ENCODE data around the gene SACS. TPM values are rescaled to one million over a fixed set of nuclear protein-coding genes. Genes with fewer than 3 reads are reported as not detected.

The SACS gene
- total and polyA plus RNA-seq, 5 donors, result 4.8 to 23.5 (median 15.0) TPM

DNA sequence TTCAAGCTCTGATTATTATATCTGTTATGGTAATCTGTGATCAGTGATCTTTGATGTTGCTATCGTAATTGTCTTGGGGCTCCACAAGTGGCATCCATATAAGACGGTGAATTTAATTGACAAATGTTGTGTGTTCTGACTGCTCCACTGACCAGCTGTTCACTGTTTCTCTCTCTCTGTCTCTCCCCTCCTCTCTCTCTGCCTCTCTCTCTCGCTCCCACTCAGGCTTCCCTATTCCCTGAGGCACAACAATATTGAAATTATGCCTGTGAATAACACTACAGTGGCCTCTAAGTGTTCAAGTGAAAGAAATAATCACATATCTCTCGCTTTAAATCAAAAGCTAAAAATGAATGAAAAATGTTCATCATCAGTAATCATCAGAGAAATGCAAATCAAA, 4.4 kb upstream of the SACS start:
- DNase-seq (no peak), ATAC-seq (no peak)
- Histone ChIP-seq H3K4me1 (ENCODE audit: control insufficient read depth, insufficient read depth, low read length) (no peaks in the 10 kb centered on the region), H3K9me3 (ENCODE audit: control insufficient read depth, low read length) (no peaks in the 10 kb centered on the region), H3K27me3 (ENCODE audit: control insufficient read depth, insufficient read depth) (no peaks in the 10 kb centered on the region), H3K27ac (ENCODE audit: low read length) (no peak overlapping the region), H3K4me3 (ENCODE audit: low read length) (no peak overlapping the region)
- 81% methylated on average over 4 of the region's 4 CpGs for WGBS
- intact Hi-C loops (cut with DNase I), result no loop called here

DNA sequence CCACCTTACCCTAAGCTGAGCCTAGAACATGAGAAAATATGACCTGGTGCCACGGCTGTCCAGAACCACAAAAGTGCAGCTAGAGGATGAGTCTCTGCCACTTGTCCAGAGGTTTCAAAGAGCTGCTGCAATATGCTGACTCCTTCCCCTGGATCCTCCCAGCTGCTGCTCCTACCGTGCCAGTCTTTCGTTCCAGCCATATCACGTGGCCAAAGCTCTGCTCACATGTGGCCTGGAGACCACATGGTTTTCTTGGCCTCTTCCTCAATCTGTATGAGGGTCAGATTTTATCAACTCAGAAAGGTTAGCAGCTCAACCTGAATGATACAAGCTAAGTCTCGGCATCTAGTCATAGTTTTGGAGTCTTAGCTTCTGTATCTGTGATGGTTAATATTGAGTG, 3.2 kb upstream of the SACS start:
- Histone ChIP-seq H3K27ac (ENCODE audit: low read length) (no peak overlapping the region), H3K27me3 (ENCODE audit: control insufficient read depth, insufficient read depth) (no peaks in the 10 kb centered on the region), H3K9me3 (ENCODE audit: control insufficient read depth, low read length) (no peaks in the 10 kb centered on the region), H3K4me1 (ENCODE audit: control insufficient read depth, insufficient read depth, low read length) (no peaks in the 10 kb centered on the region), H3K4me3 (ENCODE audit: low read length) (no peak overlapping the region)
- DNase-seq, result no peak
- ATAC-seq, result no peak
- intact Hi-C loops (cut with DNase I), result no loop called here
- WGBS, result 86% methylated on average over 5 of the region's 5 CpGs

DNA sequence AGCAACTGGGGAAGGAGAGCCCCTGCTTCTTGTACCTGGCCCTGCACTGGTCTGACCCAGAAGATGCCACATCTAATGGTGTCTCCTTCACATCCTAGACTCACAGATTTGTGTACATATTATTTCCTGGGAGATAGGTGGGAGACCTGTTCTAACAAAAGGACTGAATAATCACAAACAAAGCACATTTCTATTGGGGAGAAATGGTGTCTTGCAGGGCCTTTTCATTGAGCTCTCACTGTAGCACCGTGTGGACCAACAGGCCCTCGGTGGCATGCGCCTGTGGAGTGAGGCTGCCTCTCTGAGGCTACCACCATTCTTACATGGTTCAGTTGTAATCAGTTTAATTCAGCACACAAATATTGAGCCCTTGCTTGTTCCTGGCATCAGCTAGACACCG, 989 bp upstream of the SACS start:
- H3K9me3 ChIP-seq (ENCODE audit: control insufficient read depth, low read length), result no peaks in the 10 kb centered on the region
- H3K4me3 ChIP-seq (ENCODE audit: low read length), result no peak overlapping the region
- intact Hi-C loops (cut with DNase I), result no loop called here
- no peak overlapping the region for H3K27ac ChIP-seq (ENCODE audit: low read length)
- DNase-seq (no peak), ATAC-seq (no peak)
- H3K27me3 ChIP-seq (ENCODE audit: control insufficient read depth, insufficient read depth), result no peaks in the 10 kb centered on the region
- H3K4me1 ChIP-seq (ENCODE audit: control insufficient read depth, insufficient read depth, low read length), result no peaks in the 10 kb centered on the region
- 76% methylated on average over 4 of the region's 4 CpGs for WGBS

DNA sequence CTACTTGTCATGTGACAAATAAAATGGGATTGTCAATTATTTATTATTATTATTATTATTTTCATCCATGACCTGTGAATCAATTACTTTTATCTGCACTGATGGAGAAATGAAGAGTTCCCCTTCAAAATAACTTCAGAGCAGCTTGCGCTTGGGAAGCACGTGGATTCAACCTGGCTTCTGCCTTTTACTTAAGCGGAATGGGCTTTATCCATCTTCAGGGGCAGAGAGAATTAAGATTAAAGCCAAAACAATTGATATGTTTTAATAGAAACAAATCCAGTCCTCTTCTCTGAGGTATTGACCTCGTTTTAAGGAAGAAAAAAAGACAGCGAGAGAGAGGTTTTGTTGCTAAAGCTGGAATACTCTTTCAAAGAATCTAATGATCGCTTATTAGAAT, 876 bp downstream of the SACS start:
- no peak overlapping the region for H3K27ac ChIP-seq (ENCODE audit: low read length)
- no peak for DNase-seq
- no peak for ATAC-seq
- peak overlapping the region; percentile 67 for H3K4me3 ChIP-seq (ENCODE audit: low read length)
- WGBS, result 45% methylated on average over 6 of the region's 6 CpGs
- H3K4me1 ChIP-seq (ENCODE audit: control insufficient read depth, insufficient read depth, low read length), result peaks cover 5% of the 10 kb centered on the region
- no peaks in the 10 kb centered on the region for H3K27me3 ChIP-seq (ENCODE audit: control insufficient read depth, insufficient read depth)
- no peaks in the 10 kb centered on the region for H3K9me3 ChIP-seq (ENCODE audit: control insufficient read depth, low read length)
- intact Hi-C loops (cut with DNase I), result no loop called here

DNA sequence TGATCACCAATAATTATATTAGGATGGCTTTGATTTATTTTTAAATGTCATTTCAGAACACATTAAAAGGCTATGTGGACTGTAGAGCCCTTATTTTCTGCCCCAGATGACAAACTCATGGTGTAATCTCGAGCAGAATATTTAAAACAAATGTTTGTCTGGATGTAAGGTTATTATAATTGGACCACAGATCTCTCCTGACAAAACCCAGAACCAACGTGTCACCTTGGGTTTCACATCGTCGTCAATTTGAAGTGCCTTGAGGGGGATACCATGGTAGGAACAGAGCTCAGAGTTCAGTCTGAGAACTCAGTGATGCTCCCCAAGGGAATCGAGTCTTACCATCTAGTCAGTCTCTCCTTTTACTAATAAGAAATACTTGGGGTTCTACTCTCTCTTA, 2.8 kb downstream of the SACS start:
- H3K27ac ChIP-seq (ENCODE audit: low read length), result no peak overlapping the region
- peaks cover 12% of the 10 kb centered on the region for H3K4me1 ChIP-seq (ENCODE audit: control insufficient read depth, insufficient read depth, low read length)
- H3K27me3 ChIP-seq (ENCODE audit: control insufficient read depth, insufficient read depth), result no peaks in the 10 kb centered on the region
- intact Hi-C loops (cut with DNase I), result no loop called here
- H3K9me3 ChIP-seq (ENCODE audit: control insufficient read depth, low read length), result no peaks in the 10 kb centered on the region
- ATAC-seq (no peak), DNase-seq (no peak)
- WGBS, result 75% methylated on average over 5 of the region's 5 CpGs
- no peak overlapping the region for H3K4me3 ChIP-seq (ENCODE audit: low read length)

DNA sequence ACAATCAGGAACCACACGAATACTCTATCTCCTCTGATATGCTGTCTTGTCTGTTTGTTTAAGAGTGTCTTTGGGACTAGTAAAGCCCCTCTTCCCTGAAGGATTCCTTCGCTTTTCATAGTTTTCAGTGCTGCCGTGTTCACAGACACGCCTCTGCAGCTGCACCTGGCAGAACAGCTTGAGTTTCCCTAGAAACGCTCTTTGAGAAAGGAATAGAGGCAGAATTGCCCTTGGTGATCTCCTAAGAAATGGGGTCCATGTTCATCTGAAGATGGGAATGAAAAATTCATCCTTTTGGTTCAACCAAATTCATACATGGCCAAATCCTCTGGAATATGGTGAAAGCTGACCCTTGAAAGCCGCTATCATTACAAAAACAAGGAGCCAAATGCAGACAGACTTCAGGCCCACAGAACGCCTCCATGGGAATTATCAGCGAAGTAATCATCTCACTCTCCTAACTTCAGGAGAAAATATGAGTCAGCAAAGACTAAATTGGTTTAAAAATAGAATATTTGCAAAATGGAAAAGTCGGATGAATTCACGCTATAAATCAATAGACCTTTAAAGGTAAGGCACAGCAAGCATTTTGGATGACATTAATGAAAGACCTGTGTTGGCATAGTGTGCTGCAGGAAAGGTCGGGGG, 5.5 kb downstream of the SACS start:
- ATAC-seq (peak in 1 of 2 donors; percentile 10), DNase-seq (no peak)
- peak overlapping the region; percentile 66 for H3K27ac ChIP-seq (ENCODE audit: low read length)
- no peaks in the 10 kb centered on the region for H3K9me3 ChIP-seq (ENCODE audit: control insufficient read depth, low read length)
- H3K27me3 ChIP-seq (ENCODE audit: control insufficient read depth, insufficient read depth), result no peaks in the 10 kb centered on the region
- intact Hi-C loops (cut with DNase I), result no loop called here
- peaks cover 12% of the 10 kb centered on the region for H3K4me1 ChIP-seq (ENCODE audit: control insufficient read depth, insufficient read depth, low read length)
- H3K4me3 ChIP-seq (ENCODE audit: low read length), result no peak overlapping the region
- WGBS, result 59% methylated on average over 11 of the region's 11 CpGs

DNA sequence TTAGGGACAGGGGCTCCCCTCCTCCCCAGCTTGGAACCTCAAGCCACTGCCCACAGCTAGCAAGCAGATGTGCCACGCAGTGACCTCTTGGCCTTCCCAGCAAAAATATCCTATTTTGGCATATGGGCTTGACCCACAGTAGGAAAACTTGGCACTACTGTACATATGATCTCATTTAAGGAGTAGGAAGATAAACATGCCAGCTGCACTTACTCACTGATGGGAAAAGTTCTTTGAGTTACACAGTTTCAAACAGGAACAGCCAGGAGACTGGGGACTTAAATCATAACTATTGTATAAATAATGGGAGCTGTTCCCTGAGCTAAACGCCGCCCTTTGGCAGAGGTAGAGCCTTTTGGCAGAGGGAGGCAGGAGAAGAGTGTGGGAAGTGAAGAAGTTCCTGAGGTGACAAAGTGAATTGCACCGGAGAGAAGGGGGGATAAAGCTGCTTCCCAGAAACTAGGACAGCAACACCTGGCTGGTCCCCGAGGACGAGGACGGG, 6.1 kb downstream of the SACS start:
- H3K27me3 ChIP-seq (ENCODE audit: control insufficient read depth, insufficient read depth), result no peaks in the 10 kb centered on the region
- peak; percentile 77 to 84 for ATAC-seq

DNA sequence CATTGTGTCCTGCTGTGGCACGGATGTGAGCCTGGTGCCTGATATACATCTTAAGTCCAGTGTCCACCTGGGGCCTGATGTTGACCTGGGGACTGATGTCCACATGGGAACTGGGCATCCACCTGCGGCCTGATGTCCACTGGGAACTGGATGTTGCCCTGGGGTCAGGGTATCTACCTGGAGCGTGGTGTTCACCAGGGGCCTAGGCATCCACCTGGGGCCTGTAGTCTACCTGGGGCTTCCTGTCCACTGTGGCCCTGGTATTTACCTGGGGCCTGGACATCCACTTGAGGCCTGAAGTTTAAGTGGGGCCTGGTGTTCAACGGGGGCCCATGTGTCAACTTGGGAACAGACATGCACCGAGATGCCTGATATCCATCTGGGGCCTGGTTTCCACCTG, 11.9 kb downstream of the SACS start:
- intact Hi-C loops (cut with DNase I), result no loop called here
- DNase-seq, result no peak
- H3K4me1 ChIP-seq (ENCODE audit: control insufficient read depth, insufficient read depth, low read length), result no peaks in the 10 kb centered on the region
- H3K9me3 ChIP-seq (ENCODE audit: control insufficient read depth, low read length), result no peaks in the 10 kb centered on the region
- no peaks in the 10 kb centered on the region for H3K27me3 ChIP-seq (ENCODE audit: control insufficient read depth, insufficient read depth)
- no peak overlapping the region for H3K4me3 ChIP-seq (ENCODE audit: low read length)
- no peak overlapping the region for H3K27ac ChIP-seq (ENCODE audit: low read length)
- WGBS, result 96% methylated on average over 5 of the region's 5 CpGs
- ATAC-seq, result no peak

More for the DNA sequence above, 6.1 kb downstream of the SACS start:
- Histone ChIP-seq H3K9me3 (ENCODE audit: control insufficient read depth, low read length) (no peaks in the 10 kb centered on the region), H3K4me3 (ENCODE audit: low read length) (no peak overlapping the region), H3K4me1 (ENCODE audit: control insufficient read depth, insufficient read depth, low read length) (peaks cover 12% of the 10 kb centered on the region), H3K27ac (ENCODE audit: low read length) (peak overlapping the region; percentile 66)
- intact Hi-C loops (cut with DNase I), result no loop called here
- 22% methylated on average over 7 of the region's 7 CpGs for WGBS
- peak; percentile 43 to 64 (median 57) for DNase-seq

DNA sequence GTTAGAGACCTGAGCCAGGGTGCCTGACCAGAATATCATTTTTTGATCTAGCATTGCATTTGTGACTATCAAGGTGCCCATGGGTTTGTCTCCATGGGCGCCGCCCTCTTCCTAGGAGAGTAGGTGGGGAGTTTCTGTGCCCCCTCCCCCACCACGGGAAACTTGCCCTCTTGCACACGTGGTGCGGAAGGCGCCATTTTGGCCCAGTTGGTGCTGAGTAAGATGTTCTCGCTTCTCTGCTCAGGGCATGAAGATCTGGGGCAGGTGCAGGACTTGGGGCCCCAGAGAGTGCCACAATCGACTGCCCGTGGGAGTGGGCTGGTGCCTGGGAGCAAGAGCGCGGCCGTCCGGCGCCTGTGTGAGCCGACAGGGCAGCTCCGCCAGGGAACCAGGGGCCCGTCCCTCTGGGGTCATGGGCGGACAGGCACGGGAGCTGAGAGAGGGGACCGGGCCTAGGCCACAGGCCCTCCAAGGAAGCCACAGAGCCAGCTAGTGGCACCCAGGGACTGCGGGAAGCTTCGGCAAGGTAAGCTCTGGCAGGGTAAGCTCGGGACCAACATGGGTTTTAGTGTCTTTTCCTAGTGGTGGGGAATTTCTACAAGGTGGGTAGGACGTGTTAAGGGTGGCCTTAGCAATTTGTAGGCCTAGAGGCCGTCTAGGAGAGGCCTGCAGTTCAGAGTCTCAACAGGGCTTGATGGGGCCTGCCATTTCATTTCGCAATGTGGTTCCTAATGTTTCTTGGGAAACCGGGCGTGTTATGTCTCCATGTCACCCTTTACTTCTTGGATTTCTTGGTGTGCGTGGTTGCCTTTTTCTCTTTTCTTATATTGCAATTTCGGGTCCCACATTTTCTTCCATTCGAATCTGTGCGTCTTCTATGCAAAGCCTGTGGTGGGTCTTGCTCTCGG, 14.5 kb downstream of the SACS start:
- no peaks in the 10 kb centered on the region for H3K4me1 ChIP-seq (ENCODE audit: control insufficient read depth, insufficient read depth, low read length)
- DNase-seq (no peak), ATAC-seq (no peak)
- H3K27me3 ChIP-seq (ENCODE audit: control insufficient read depth, insufficient read depth), result no peaks in the 10 kb centered on the region
- intact Hi-C loops (cut with DNase I), result no loop called here
- H3K4me3 ChIP-seq (ENCODE audit: low read length), result no peak overlapping the region
- WGBS, result 96% methylated on average over 33 of the region's 33 CpGs
- no peak overlapping the region for H3K27ac ChIP-seq (ENCODE audit: low read length)
- H3K9me3 ChIP-seq (ENCODE audit: control insufficient read depth, low read length), result no peaks in the 10 kb centered on the region

DNA sequence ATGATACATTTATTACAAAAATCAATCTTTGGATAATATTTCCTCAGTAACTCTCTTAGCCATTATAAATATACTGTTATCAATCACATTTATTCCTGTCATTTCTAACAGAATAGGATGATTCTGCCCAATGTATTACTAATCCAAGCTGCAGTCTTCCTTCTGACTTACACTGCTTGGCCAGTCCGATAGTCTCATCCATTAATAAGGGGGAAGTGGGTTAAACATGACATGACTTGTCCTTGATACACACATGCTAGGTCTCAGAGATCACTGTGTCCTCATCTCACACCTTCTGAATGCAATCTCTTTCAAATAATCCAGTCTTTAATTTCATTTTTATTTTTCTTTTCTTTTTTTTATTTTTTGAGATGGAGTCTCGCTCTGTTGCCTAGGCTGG, 18.8 kb downstream of the SACS start:
- Histone ChIP-seq H3K27me3 (ENCODE audit: control insufficient read depth, insufficient read depth) (no peaks in the 10 kb centered on the region), H3K4me3 (ENCODE audit: low read length) (no peak overlapping the region), H3K4me1 (ENCODE audit: control insufficient read depth, insufficient read depth, low read length) (no peaks in the 10 kb centered on the region), H3K9me3 (ENCODE audit: control insufficient read depth, low read length) (no peaks in the 10 kb centered on the region), H3K27ac (ENCODE audit: low read length) (no peak overlapping the region)
- DNase-seq (no peak), ATAC-seq (no peak)
- intact Hi-C loops (cut with DNase I), result no loop called here
- 94% methylated on average over 2 of the region's 2 CpGs for WGBS

DNA sequence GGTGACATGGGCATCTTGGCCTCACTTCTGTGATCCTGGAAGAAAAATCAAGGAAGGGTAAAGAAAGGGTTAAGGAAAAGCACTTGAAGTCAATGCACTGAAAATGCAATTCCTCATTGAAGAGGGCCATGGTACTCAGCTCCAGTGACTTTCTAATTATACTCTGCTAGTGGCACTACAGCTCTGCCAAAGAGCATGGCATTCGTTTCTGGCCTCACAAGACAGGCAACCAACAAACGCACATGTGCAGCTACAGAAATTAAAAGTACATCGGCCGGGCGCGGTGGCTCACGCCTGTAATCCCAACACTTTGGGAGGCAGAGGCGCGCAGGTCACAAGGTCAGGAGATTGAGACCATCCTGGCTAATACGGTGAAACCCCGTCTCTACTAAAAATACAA, 21.8 kb downstream of the SACS start:
- WGBS, result 81% methylated on average over 11 of the region's 11 CpGs
- DNase-seq, result no peak
- peak; percentile 64 to 72 for ATAC-seq
- no peak overlapping the region for H3K27ac ChIP-seq (ENCODE audit: low read length)
- no peaks in the 10 kb centered on the region for H3K4me1 ChIP-seq (ENCODE audit: control insufficient read depth, insufficient read depth, low read length)
- H3K9me3 ChIP-seq (ENCODE audit: control insufficient read depth, low read length), result no peaks in the 10 kb centered on the region
- intact Hi-C loops (cut with DNase I), result no loop called here
- no peaks in the 10 kb centered on the region for H3K27me3 ChIP-seq (ENCODE audit: control insufficient read depth, insufficient read depth)
- H3K4me3 ChIP-seq (ENCODE audit: low read length), result no peak overlapping the region

Data from right cardiac atrium (tissue), 5 donors.